HepG2 (cell line): ENCODE data around the gene SENP5. TPM values are rescaled to one million over a fixed set of nuclear protein-coding genes. Genes with fewer than 3 reads are reported as not detected.
A peak's percentile ranks its signal among the peaks of the same experiment; 100 is the strongest.

Experiments
- ATM ChIP-seq: fragments of 450-650 bp; IDR thresholded peaks from 2 replicates; pipeline ENCODE4 v1.7.1; 2017; ENCODE audit warnings: mild to moderate bottlenecking, borderline replicate concordance
- CREM ChIP-seq, 2 experiments: sonication (generic) in 1 of 2; formaldehyde crosslinking in 1 of 2; IDR thresholded peaks; 2 replicates each; pipeline versions ENCODE4 v1.4.0 to v1.6.1; 2016 to 2020; ENCODE audit warnings: antibody characterized with exemption in 1 of 2, mild to moderate bottlenecking in 1 of 2, missing genetic modification reagents in 1 of 2
- EED ChIP-seq: sonication (generic); formaldehyde crosslinking; IDR thresholded peaks from 2 replicates; pipeline ENCODE4 v1.5.0; 2020; ENCODE audit warnings: mild to moderate bottlenecking, missing genetic modification reagents
- GATA4 ChIP-seq: sonication (generic); IDR thresholded peaks from 2 replicates; pipeline ENCODE4 v1.6.1; 2016; ENCODE audit warnings: antibody characterized with exemption, low read depth, borderline replicate concordance
- KLF9 ChIP-seq: IDR thresholded peaks from 2 replicates; pipeline ENCODE4 v1.6.1; 2016; ENCODE audit warnings: low read depth
- MXI1 ChIP-seq: IDR thresholded peaks from 3 replicates; pipeline ENCODE4 v1.6.1; 2012; ENCODE audit warnings: low read depth, low read length, inconsistent platforms, borderline replicate concordance
- SATB2 ChIP-seq: sonication (generic); formaldehyde crosslinking; IDR thresholded peaks from 2 replicates; pipeline ENCODE4 v1.5.0; 2020; ENCODE audit warnings: missing genetic modification reagents
- SNAPC2 ChIP-seq: sonication (generic); formaldehyde crosslinking; IDR thresholded peaks from 2 replicates; pipeline ENCODE4 v1.8.1; 2022; ENCODE audit warnings: mild to moderate bottlenecking, missing genetic modification reagents
- SOX5 ChIP-seq: IDR thresholded peaks from 2 replicates; pipeline ENCODE4 v1.6.1; 2016; ENCODE audit warnings: borderline replicate concordance
- ZFP36L2 ChIP-seq: sonication (generic); formaldehyde crosslinking; IDR thresholded peaks from 2 replicates; pipeline ENCODE4 v1.4.0; 2020; ENCODE audit warnings: missing genetic modification reagents
- ZNF124 ChIP-seq: sonication (generic); formaldehyde crosslinking; IDR thresholded peaks from 2 replicates; pipeline ENCODE4 v1.4.0; 2020; ENCODE audit warnings: missing genetic modification reagents
- ZNF205 ChIP-seq: IDR thresholded peaks from 2 replicates; pipeline ENCODE4 v1.6.1; 2018; ENCODE audit warnings: missing biosample characterization, missing genetic modification reagents
- ZNF556 ChIP-seq: sonication (generic); formaldehyde crosslinking; IDR thresholded peaks from 2 replicates; pipeline ENCODE4 v1.4.0; 2020; ENCODE audit warnings: mild to moderate bottlenecking, missing genetic modification reagents, borderline replicate concordance
- ZNF572 ChIP-seq: sonication (generic); formaldehyde crosslinking; IDR thresholded peaks from 2 replicates; pipeline ENCODE4 v1.5.1; 2020; ENCODE audit warnings: mild to moderate bottlenecking, missing genetic modification reagents
- ZNF720 ChIP-seq: sonication (generic); formaldehyde crosslinking; IDR thresholded peaks from 2 replicates; pipeline ENCODE4 v1.4.0; 2020; ENCODE audit warnings: missing genetic modification reagents
- ZSCAN12 ChIP-seq: sonication (generic); formaldehyde crosslinking; IDR thresholded peaks from 2 replicates; pipeline ENCODE4 v1.9.0; 2021; ENCODE audit warnings: mild to moderate bottlenecking, missing genetic modification reagents
- polyA plus RNA-seq, 8 experiments: library from polyadenylated mRNA; depleted of rRNA in 3 of 8; stranded (reverse) in 7 of 8; unstranded in 1 of 8; fragments of >200 nt; fragmentation: Illumina TruSeq in 4 of 8; extraction: Trizol in 4 of 8; gene quantifications; 2 replicates each; pipeline versions ENCODE4 v1.2.1 to v1.2.3, GENCODE V29; 2011 to 2016; ENCODE audit warnings: low read depth in 4 of 8, missing spikeins in 1 of 8, mixed read lengths in 1 of 8; ENCODE audit not compliant: insufficient read depth in 1 of 8
- total RNA-seq, 5 experiments: library from RNA; depleted of rRNA; stranded (reverse); fragments of >200 nt; fragmentation: Illumina TruSeq; extraction: Trizol; gene quantifications; 2 replicates each; pipeline ENCODE4 v1.2.3, GENCODE V29; 2016; ENCODE audit warnings: low read depth in 1 of 5
- TF ChIP-seq, protein P1 (sequence below): sonication (generic); formaldehyde crosslinking; IDR thresholded peaks from 2 replicates; pipeline ENCODE4 v1.9.0; 2021; ENCODE audit warnings: mild to moderate bottlenecking, missing genetic modification reagents
- TF ChIP-seq, protein P2 (sequence below): sonication (generic); formaldehyde crosslinking; conservative IDR thresholded peaks from 2 replicates; pipeline ENCODE4 v1.8.0; 2022; ENCODE audit warnings: low read depth, missing genetic modification reagents
- TF ChIP-seq, protein P3 (sequence below): IDR thresholded peaks from 2 replicates; pipeline ENCODE4 v1.6.1; 2016
- TF ChIP-seq, protein P4 (sequence below): sonication (generic); formaldehyde crosslinking; IDR thresholded peaks from 2 replicates; pipeline ENCODE4 v1.4.0; 2020; ENCODE audit warnings: mild to moderate bottlenecking, low read depth, missing genetic modification reagents

The SENP5 gene
- total and polyA plus RNA-seq, 2 of the 13 experiments (the other 11 are each of a cell fraction or from before 2014, with no cell fraction given), result 17.6 to 30.9 TPM

DNA sequence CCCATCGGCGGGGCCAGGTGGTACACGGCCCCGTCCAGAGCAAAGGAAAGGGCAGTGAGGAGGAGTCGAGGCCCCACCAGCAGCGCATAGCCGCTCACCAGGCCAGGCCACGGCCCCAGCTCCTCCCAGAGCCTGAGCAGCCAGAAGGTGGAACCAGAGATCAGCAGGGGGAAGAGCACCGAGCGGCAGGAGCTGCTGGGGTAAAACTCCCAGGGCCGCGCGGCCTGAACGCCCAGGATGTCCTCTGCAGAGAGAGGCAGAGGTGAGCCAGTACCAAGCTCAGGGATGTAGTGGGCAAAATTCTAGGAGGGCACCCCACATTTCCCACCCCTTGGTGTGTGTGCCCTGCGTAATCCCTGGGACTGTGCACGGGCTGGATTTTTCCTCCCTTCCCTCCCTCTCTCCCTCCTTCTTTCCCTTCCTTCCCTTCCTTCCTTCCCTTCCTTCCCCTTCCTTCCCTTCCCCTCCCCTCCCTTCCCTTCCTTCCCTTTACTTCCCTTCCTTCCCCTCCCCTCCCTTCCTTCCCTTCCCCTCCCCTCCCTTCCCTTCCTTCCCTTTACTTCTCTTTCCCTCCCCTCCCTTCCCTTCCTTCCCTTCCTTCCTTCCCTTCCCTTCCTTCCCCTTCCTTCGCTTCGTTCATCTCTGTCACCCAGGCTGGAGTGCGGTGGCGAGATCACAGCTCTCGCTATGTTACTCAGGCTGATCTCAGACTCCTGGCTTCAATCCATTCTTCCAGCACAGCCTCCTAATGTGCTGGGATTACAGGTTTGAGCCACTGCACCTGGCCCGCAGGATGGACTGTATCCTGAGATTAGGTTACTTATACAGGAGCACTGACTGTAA lies 80.9 kb downstream of the SENP5 start (continued):
- TF ChIP-seq, protein P1, sequence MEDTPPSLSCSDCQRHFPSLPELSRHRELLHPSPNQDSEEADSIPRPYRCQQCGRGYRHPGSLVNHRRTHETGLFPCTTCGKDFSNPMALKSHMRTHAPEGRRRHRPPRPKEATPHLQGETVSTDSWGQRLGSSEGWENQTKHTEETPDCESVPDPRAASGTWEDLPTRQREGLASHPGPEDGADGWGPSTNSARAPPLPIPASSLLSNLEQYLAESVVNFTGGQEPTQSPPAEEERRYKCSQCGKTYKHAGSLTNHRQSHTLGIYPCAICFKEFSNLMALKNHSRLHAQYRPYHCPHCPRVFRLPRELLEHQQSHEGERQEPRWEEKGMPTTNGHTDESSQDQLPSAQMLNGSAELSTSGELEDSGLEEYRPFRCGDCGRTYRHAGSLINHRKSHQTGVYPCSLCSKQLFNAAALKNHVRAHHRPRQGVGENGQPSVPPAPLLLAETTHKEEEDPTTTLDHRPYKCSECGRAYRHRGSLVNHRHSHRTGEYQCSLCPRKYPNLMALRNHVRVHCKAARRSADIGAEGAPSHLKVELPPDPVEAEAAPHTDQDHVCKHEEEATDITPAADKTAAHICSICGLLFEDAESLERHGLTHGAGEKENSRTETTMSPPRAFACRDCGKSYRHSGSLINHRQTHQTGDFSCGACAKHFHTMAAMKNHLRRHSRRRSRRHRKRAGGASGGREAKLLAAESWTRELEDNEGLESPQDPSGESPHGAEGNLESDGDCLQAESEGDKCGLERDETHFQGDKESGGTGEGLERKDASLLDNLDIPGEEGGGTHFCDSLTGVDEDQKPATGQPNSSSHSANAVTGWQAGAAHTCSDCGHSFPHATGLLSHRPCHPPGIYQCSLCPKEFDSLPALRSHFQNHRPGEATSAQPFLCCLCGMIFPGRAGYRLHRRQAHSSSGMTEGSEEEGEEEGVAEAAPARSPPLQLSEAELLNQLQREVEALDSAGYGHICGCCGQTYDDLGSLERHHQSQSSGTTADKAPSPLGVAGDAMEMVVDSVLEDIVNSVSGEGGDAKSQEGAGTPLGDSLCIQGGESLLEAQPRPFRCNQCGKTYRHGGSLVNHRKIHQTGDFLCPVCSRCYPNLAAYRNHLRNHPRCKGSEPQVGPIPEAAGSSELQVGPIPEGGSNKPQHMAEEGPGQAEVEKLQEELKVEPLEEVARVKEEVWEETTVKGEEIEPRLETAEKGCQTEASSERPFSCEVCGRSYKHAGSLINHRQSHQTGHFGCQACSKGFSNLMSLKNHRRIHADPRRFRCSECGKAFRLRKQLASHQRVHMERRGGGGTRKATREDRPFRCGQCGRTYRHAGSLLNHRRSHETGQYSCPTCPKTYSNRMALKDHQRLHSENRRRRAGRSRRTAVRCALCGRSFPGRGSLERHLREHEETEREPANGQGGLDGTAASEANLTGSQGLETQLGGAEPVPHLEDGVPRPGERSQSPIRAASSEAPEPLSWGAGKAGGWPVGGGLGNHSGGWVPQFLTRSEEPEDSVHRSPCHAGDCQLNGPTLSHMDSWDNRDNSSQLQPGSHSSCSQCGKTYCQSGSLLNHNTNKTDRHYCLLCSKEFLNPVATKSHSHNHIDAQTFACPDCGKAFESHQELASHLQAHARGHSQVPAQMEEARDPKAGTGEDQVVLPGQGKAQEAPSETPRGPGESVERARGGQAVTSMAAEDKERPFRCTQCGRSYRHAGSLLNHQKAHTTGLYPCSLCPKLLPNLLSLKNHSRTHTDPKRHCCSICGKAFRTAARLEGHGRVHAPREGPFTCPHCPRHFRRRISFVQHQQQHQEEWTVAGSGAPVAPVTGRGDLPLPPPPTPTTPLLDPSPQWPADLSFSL (CRISPR knock-in tag), result no peak
- TF ChIP-seq ZNF556 (CRISPR knock-in tag) (no peak), ZFP36L2 (CRISPR knock-in tag) (no peak), EED (no peak), ZNF572 (CRISPR knock-in tag) (peak; percentile 47; the same call in 1 of the 2 replicates), SATB2 (CRISPR knock-in tag) (no peak), ZNF205 (CRISPR knock-in tag) (no peak), ZSCAN12 (no peak), MXI1 (no peak), GATA4 (no peak), KLF9 (no peak), CREM (IDR thresholded peaks at IDR 0.05) (no peak), CREM (CRISPR knock-in tag; IDR thresholded peaks at IDR 0.05) (no peak), SOX5 (CRISPR knock-in tag) (peak; percentile 9; the same call in 1 of the 2 replicates), ATM (no peak), SNAPC2 (CRISPR knock-in tag) (no peak), ZNF720 (CRISPR knock-in tag) (no peak), ZNF124 (CRISPR knock-in tag) (no peak)
- TF ChIP-seq, protein P2, sequence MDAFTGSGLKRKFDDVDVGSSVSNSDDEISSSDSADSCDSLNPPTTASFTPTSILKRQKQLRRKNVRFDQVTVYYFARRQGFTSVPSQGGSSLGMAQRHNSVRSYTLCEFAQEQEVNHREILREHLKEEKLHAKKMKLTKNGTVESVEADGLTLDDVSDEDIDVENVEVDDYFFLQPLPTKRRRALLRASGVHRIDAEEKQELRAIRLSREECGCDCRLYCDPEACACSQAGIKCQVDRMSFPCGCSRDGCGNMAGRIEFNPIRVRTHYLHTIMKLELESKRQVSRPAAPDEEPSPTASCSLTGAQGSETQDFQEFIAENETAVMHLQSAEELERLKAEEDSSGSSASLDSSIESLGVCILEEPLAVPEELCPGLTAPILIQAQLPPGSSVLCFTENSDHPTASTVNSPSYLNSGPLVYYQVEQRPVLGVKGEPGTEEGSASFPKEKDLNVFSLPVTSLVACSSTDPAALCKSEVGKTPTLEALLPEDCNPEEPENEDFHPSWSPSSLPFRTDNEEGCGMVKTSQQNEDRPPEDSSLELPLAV (CRISPR knock-in tag), result no peak
- TF ChIP-seq, protein P3, sequence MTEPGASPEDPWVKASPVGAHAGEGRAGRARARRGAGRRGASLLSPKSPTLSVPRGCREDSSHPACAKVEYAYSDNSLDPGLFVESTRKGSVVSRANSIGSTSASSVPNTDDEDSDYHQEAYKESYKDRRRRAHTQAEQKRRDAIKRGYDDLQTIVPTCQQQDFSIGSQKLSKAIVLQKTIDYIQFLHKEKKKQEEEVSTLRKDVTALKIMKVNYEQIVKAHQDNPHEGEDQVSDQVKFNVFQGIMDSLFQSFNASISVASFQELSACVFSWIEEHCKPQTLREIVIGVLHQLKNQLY (CRISPR knock-in tag), result no peak
- TF ChIP-seq, protein P4, sequence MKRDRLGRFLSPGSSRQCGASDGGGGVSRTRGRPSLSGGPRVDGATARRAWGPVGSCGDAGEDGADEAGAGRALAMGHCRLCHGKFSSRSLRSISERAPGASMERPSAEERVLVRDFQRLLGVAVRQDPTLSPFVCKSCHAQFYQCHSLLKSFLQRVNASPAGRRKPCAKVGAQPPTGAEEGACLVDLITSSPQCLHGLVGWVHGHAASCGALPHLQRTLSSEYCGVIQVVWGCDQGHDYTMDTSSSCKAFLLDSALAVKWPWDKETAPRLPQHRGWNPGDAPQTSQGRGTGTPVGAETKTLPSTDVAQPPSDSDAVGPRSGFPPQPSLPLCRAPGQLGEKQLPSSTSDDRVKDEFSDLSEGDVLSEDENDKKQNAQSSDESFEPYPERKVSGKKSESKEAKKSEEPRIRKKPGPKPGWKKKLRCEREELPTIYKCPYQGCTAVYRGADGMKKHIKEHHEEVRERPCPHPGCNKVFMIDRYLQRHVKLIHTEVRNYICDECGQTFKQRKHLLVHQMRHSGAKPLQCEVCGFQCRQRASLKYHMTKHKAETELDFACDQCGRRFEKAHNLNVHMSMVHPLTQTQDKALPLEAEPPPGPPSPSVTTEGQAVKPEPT (CRISPR knock-in tag), result no peak
